HG03457 (cell line): ENCODE results near the gene MCOLN1.
A peak's percentile ranks its signal among the peaks of the same experiment; 100 is the strongest.
"Not testable (repeated sequence)": the region's sequence is repeated elsewhere in the genome, so short reads cannot be mapped to it uniquely, and the experiment has no call there.

Source experiments
- ATAC-seq: cut with Tn5 transposase; IDR thresholded peaks from one replicate; pipeline ENCODE4 v1.9.1; 2021; ENCODE audit warnings: moderate number of reproducible peaks; ENCODE audit not compliant: unreplicated experiment

Gene MCOLN1

GRCh38 chr19:7524992-7525739, 2.7 kb downstream of the MCOLN1 start:
- no peak for ATAC-seq

- ATAC-seq, result no peak
Measured at GRCh38 chr19:7526059-7526929, 3.9 kb downstream of the MCOLN1 start.

DNA sequence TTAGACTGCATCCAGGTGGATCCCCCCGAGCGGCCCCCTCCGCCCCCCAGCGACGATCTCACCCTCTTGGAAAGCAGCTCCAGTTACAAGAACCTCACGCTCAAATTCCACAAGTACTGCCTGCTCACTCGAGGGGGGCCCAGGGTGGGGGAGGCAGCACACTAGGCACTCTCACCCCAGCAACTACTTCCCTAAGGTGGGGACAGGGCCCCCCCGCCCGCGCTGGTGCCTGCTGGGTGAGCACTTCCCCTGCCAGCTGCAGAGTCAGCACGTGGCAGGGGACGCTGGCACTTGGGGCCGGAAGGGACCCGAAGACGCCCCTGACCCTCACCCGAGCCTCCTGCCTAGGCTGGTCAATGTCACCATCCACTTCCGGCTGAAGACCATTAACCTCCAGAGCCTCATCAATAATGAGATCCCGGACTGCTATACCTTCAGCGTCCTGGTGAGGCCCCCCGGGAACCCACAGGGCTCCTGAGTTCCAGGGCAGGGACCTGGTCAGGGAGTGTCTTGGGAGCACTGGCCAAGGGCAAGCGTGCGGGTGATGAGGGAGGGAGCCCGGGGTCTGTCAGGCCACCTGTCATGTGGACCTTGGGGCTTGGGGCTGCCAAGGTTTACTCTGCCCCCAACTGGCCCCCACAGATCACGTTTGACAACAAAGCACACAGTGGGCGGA, 5.2 kb downstream of the MCOLN1 start:
- no peak for ATAC-seq

GRCh38 chr19:7528192-7528519, 5.7 kb downstream of the MCOLN1 start:
- no peak for ATAC-seq

DNA sequence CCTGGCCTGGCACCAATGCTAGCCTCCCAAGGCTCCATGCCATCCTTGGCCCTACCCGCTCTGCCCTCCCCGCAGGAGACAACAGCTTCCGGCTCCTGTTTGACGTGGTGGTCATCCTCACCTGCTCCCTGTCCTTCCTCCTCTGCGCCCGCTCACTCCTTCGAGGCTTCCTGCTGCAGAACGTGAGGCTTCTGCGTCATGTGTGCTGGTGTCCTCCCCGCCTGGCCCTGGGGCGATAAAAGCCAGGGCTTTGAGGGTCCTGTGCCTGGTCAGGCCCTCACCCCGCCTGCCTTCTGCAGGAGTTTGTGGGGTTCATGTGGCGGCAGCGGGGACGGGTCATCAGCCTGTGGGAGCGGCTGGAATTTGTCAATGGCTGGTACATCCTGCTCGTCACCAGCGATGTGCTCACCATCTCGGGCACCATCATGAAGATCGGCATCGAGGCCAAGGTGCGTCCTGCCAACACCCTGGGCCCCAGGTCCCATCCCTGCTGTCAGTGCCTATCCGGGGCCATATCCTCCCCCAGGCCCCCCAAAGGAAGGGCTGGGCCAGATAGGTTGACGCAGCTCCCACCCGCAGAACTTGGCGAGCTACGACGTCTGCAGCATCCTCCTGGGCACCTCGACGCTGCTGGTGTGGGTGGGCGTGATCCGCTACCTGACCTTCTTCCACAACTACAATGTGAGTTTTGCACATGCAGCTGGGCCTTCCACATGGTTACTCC, 6.3 kb downstream of the MCOLN1 start:
- ATAC-seq, result no peak

DNA sequence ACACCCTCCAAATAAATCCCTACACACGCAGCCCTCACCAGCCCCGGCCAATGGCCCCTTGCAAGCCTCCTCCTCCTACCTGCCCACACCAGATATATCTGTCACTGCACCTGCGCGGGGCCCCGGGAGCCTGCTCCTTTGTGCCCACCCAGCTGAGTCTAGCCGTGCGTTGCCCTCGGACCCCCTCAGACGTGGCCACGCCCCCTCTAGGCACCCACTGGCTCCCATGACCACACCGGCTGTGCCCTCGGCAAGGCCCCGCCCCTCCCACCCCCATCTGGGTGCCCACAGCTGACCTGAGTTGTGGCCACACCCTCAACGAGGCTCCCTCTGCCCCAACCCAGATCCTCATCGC, 6.8 kb downstream of the MCOLN1 start:
- no peak for ATAC-seq

GRCh38 chr19:7529610-7530490, 7.4 kb downstream of the MCOLN1 start:
- ATAC-seq, result no peak

GRCh38 chr19:7533281-7533885, 11.0 kb downstream of the MCOLN1 start:
- no peak for ATAC-seq

GRCh38 chr19:7533925-7534480, 11.6 kb downstream of the MCOLN1 start:
- ATAC-seq, result no peak

- ATAC-seq, result no peak
Measured at GRCh38 chr19:7534531-7535046, 12.2 kb downstream of the MCOLN1 start.

- ATAC-seq, result peak; percentile 50
Measured at GRCh38 chr19:7535047-7535997, 12.9 kb downstream of the MCOLN1 start, which contains the start of gene PNPLA6. PNPLA6 (plus strand) TSS chr19:7535717; CDS start chr19:7535789, 72 bp downstream.

GRCh38 chr19:7535998-7536695, 13.7 kb downstream of the MCOLN1 start:
- no peak for ATAC-seq

DNA sequence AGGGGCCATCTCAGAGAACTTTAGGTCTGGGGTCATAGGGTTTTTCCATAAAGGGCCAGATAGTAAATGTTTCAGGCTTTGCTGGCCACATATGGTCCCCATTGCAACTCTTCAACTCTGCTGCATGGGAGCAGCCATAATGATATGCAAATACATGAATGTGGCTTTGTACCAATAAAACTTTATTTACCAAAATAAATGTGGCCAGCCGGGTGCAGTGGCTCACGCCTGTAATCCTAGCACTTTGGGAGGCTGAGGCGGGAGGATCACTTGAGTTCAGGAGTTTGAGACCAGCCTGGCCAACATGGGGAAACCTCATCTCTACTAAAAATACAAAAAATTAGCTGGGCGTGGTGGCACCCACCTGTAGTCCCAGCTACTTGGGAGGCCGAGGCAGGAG, 16.6 kb downstream of the MCOLN1 start:
- not testable (repeated sequence) for ATAC-seq

DNA sequence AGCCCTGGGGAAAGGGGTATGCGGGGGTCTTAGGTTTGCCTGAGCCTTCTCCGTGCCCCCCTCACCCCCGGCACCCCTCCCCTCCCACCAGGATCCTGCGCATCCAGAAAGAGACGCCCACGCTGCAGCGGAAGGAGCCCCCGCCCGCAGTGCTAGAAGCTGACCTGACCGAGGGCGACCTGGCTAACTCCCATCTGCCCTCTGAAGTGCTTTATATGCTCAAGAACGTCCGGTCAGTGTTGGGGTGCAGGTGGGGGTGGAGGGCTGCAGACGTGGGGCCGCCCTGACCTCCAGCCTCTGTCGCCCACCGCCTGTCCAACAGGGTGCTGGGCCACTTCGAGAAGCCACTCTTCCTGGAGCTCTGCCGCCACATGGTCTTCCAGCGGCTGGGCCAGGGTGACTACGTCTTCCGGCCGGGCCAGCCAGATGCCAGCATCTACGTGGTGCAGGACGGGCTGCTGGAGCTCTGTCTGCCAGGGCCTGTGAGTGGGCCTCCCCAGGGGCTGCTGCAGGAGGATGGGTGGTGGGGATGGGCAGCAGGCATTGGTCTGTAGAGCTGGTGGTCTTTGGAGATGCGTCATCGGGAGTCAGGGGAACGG, 17.5 kb downstream of the MCOLN1 start:
- no peak for ATAC-seq

DNA sequence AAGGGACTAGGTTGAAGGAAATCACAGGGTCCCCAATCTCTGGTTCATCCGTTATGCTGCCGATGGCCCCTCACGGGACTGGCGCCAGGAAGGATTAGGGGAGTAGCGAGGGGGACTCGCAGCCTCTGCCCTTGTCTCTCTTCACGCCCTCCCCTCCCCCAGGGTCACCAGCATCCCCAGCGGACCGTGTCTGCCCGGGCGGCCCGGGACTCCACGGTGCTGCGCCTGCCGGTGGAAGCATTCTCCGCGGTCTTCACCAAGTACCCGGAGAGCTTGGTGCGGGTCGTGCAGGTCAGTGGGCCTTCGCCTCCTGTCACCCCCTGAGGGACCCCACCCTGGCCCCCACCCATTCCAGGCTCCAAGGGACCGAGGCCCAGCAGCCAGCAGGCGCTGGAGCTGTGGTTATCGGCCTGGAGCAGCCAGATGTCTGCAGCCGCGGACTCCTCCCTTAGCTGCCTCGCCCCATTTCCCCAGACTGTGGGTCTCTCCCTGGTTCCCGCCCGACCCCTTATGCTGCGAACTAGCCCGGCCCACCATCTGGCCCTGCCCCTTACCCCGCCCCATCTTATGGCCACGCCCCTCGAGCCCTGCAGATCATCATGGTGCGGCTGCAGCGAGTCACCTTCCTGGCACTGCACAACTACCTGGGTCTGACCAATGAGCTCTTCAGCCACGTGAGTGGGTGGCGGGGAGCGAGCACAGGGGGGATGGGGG, 18.5 kb downstream of the MCOLN1 start:
- no peak for ATAC-seq

DNA sequence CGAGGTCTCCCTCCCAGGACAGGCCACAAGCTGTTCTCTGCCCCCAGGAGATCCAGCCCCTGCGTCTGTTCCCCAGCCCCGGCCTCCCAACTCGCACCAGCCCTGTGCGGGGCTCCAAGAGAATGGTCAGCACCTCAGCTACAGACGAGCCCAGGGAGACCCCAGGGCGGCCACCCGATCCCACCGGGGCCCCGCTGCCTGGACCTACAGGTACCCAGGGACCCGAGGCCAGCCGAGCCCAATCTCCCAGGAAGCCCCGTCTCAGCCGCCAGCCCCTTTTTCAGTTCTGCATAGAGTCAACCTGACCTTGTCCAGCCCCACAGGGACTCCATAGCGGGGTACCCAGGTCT, 19.0 kb downstream of the MCOLN1 start:
- ATAC-seq, result no peak
